GM12891 (cell line): Measurements from ENCODE around the gene LPCAT3.

Experiments used
- PAX5 ChIP-seq: IDR thresholded peaks from 2 replicates; pipeline ENCODE4 v1.6.1; 2011; ENCODE audit warnings: low read length, moderate library complexity, mild to moderate bottlenecking; ENCODE audit not compliant: insufficient read depth, severe bottlenecking
- POLR2A ChIP-seq: IDR thresholded peaks from 2 replicates; pipeline ENCODE4 v1.6.1; 2011; ENCODE audit warnings: low read depth, low read length, control low read depth
- POLR2AphosphoS5 ChIP-seq: IDR thresholded peaks from 2 replicates; pipeline ENCODE4 v1.6.1; 2011; ENCODE audit warnings: low read depth, low read length, control low read depth
- POU2F2 ChIP-seq: IDR thresholded peaks from 2 replicates; pipeline ENCODE4 v1.6.1; 2011; ENCODE audit warnings: low read depth, mild to moderate bottlenecking, control low read depth, low read length, moderate library complexity
- SPI1 ChIP-seq: IDR thresholded peaks from 2 replicates; pipeline ENCODE4 v1.6.1; 2011; ENCODE audit warnings: low read depth, low read length, control low read depth
- TAF1 ChIP-seq: IDR thresholded peaks from 2 replicates; pipeline ENCODE4 v1.6.1; 2011; ENCODE audit warnings: low read depth, low read length, control low read depth

DNA sequence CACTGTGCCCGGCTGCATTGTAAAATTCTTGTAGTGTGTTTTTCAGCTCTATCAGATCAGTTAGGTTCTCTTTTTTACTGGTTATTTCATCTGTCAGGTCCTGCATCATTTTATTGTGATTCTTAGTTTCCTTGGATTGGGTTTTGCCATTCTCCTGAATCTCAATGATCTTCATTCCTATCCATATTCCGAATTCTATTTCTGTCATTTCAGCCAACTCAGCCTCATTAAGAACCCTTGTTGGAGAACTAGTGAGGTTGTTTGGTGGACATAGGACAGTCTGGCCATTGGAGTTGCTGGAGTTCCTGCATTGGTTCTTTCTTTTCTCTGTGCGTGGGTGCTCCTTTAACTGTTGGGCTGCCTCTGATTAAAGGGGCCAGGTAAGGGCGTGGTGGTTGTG lies 36.6 kb upstream of the LPCAT3 start:
- no peak for TF ChIP-seq POLR2AphosphoS5
- no peak for TF ChIP-seq SPI1
- no peak for TF ChIP-seq POLR2A
- TF ChIP-seq TAF1, result no peak
- TF ChIP-seq POU2F2, result no peak
- TF ChIP-seq PAX5, result no peak
